ENCODE data around the gene CEP55.

DNA sequence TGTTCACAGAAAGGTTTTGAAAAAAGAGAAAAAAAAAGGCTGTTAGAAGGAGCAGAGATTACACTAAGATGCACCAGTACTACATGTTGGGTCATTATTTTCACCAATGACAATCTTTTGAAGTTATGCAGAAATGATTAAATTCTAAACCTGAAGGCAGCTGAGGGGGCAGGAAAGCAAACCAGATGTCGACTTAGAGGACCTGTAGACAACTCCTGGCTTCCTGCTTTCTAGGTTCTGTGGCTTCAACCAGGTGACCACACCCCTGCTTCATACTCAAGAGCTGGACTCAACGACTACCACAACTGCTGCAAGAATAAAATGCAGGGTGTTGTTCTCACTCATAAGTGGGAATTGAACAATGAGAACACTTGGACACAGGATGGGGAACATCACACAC is 44.3 kb upstream of the CEP55 start:
- TF ChIP-seq, protein P1, sequence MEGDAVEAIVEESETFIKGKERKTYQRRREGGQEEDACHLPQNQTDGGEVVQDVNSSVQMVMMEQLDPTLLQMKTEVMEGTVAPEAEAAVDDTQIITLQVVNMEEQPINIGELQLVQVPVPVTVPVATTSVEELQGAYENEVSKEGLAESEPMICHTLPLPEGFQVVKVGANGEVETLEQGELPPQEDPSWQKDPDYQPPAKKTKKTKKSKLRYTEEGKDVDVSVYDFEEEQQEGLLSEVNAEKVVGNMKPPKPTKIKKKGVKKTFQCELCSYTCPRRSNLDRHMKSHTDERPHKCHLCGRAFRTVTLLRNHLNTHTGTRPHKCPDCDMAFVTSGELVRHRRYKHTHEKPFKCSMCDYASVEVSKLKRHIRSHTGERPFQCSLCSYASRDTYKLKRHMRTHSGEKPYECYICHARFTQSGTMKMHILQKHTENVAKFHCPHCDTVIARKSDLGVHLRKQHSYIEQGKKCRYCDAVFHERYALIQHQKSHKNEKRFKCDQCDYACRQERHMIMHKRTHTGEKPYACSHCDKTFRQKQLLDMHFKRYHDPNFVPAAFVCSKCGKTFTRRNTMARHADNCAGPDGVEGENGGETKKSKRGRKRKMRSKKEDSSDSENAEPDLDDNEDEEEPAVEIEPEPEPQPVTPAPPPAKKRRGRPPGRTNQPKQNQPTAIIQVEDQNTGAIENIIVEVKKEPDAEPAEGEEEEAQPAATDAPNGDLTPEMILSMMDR (IDR thresholded peaks at IDR 0.05; ENCODE audit: control extremely low read depth in 1 of 3, insufficient read depth in 1 of 3, low read depth in 1 of 3, low read length in 3 of 3) = no peak
- no peak for TF ChIP-seq POLR2AphosphoS5 (IDR thresholded peaks at IDR 0.05; ENCODE audit: low read depth, low read length)

All from H1 (cell line).